K562 (cell line): ENCODE measurements around the gene PSMD9. TPM values are rescaled to one million over a fixed set of nuclear protein-coding genes. Genes with fewer than 3 reads are reported as not detected.
A peak's percentile ranks its signal among the peaks of the same experiment; 100 is the strongest.

Experiments
- ATF4 ChIP-seq: fragments of 450-650 bp; formaldehyde crosslinking; IDR thresholded peaks from 2 replicates; pipeline ENCODE4 v1.4.0; 2022; ENCODE audit warnings: mild to moderate bottlenecking, moderate library complexity
- BHLHE40 ChIP-seq: IDR thresholded peaks from 2 replicates; pipeline ENCODE4 v1.6.1; 2011; ENCODE audit warnings: low read length, improper control_type of control experiment
- COPS2 ChIP-seq: fragments of 450-650 bp; conservative IDR thresholded peaks from 2 replicates; pipeline ENCODE4 v1.6.1; 2016; ENCODE audit warnings: mild to moderate bottlenecking, moderate library complexity
- E2F4 ChIP-seq: sonication (generic); formaldehyde crosslinking; IDR thresholded peaks from 2 replicates; pipeline ENCODE4 v1.8.0; 2022; ENCODE audit warnings: mild to moderate bottlenecking, low read depth, missing genetic modification reagents
- HES1 ChIP-seq: fragments of 450-650 bp; IDR thresholded peaks from 2 replicates; pipeline ENCODE4 v1.6.1; 2016; ENCODE audit warnings: low read depth, mild to moderate bottlenecking, moderate library complexity
- MAFF ChIP-seq: IDR thresholded peaks from 2 replicates; pipeline ENCODE4 v1.6.1; 2012; ENCODE audit warnings: low read length, improper control_type of control experiment
- MITF ChIP-seq: IDR thresholded peaks from 2 replicates; pipeline ENCODE4 v1.6.1; 2014; ENCODE audit warnings: antibody characterized with exemption
- PTBP1 ChIP-seq: fragments of 200-400 bp; formaldehyde crosslinking; IDR thresholded peaks from 2 replicates; pipeline ENCODE4 v1.6.1; 2017; ENCODE audit warnings: low read depth, low read length
- RBM25 ChIP-seq: fragments of 200-400 bp; formaldehyde crosslinking; IDR thresholded peaks from 2 replicates; pipeline ENCODE4 v1.6.1; 2018; ENCODE audit warnings: low read length, low read depth, moderate library complexity; ENCODE audit not compliant: severe bottlenecking
- SIN3B ChIP-seq: fragments of 450-650 bp; IDR thresholded peaks from 2 replicates; pipeline ENCODE4 v1.6.1; 2017; ENCODE audit warnings: low read depth, mild to moderate bottlenecking, moderate library complexity
- SPI1 ChIP-seq: IDR thresholded peaks from 2 replicates; pipeline ENCODE4 v1.6.1; 2011; ENCODE audit warnings: low read depth, low read length, control low read depth, borderline replicate concordance
- ZNF280A ChIP-seq: fragments of 450-650 bp; IDR thresholded peaks from 2 replicates; pipeline ENCODE4 v1.6.1; 2018; ENCODE audit warnings: mild to moderate bottlenecking, low read depth; ENCODE audit not compliant: partially characterized antibody
- ZNF584 ChIP-seq: fragments of 200-800 bp; sonication (Bioruptor generic); IDR thresholded peaks from 2 replicates; pipeline ENCODE4 v1.6.1; 2016; ENCODE audit warnings: low read depth, mild to moderate bottlenecking, missing genetic modification characterization, missing compliant biosample characterization
- polyA plus RNA-seq, 8 experiments: library from polyadenylated mRNA; depleted of rRNA in 4 of 8; stranded (reverse) in 5 of 8; unstranded in 3 of 8; fragments of >200 nt; fragmentation: Nextera tagmentation in 2 of 8; fragmentation: Illumina TruSeq in 1 of 8; extraction: Ambion mirVana in 2 of 8; extraction: Trizol in 1 of 8; gene quantifications; 2 replicates each; pipeline versions ENCODE4 v1.2.1 to v1.2.3, GENCODE V29; 2011 to 2014; ENCODE audit warnings: inconsistent platforms in 1 of 8, missing spikeins in 1 of 8
- total RNA-seq, 7 experiments: library from RNA; depleted of rRNA in 6 of 7; stranded (reverse); fragments of >200 nt in 6 of 7; fragmentation: Illumina TruSeq in 2 of 7; extraction: Trizol in 2 of 7; gene quantifications; 2 replicates each; pipeline versions ENCODE4 v1.2.1 to v1.2.3, GENCODE V29; 2011 to 2021; ENCODE audit warnings: low replicate concordance in 1 of 7
- TF ChIP-seq, protein P1 (sequence below): fragments of 250-450 bp; sonication (Bioruptor Pico); IDR thresholded peaks from 2 replicates; pipeline ENCODE4 v1.9.0; 2021; ENCODE audit warnings: mild to moderate bottlenecking
- TF ChIP-seq, protein P2 (sequence below): fragments of 450-650 bp; IDR thresholded peaks from 2 replicates; pipeline ENCODE4 v1.6.1; 2016; ENCODE audit warnings: borderline replicate concordance
- TF ChIP-seq, protein P3 (sequence below): fragments of 450-650 bp; formaldehyde crosslinking; IDR thresholded peaks from 2 replicates; pipeline ENCODE4 v1.4.0; 2022; ENCODE audit warnings: missing genetic modification characterization
- TF ChIP-seq, protein P4 (sequence below): sonication (generic); formaldehyde crosslinking; IDR thresholded peaks from 2 replicates; pipeline ENCODE4 v1.9.0; 2022; ENCODE audit warnings: mild to moderate bottlenecking, missing genetic modification reagents

The PSMD9 gene
- total and polyA plus RNA-seq, 9 of the 15 experiments (the other 6 are each of a cell fraction or from before 2014, with no cell fraction given), result 12.2 to 143 (median 61.3) TPM

DNA sequence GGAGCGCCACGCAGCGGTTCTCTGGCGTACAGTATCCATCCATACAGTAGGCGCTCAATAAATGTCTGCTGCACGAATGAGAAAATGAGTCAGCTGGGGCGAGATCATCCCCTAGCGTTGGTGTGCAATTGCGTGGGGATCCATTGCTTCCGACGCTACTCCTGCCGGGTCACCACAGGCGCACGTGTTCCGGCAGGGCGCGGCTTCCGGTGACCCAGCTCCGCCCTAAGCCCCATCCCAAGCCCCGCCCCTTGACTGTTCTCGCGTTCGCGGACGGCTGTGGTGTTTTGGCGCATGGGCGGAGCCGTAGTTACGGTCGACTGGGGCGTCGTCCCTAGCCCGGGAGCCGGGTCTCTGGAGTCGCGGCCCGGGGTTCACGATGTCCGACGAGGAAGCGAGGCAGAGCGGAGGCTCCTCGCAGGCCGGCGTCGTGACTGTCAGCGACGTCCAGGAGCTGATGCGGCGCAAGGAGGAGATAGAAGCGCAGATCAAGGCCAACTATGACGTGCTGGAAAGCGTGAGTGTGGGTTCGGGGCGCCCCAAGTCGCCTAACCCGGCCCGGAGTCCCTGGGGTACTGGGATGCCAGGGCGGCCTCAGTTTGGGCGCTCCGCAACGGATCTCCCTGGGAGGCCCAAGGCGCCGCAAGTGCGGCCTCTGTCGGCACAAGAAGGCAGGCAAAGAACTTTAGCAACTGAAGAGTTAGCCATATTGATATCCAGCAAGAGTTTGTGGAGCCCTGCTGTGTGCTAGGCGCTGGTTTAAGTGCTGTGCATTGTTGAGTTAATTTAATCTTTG is at the start of gene PSMD9 (continued):
- TF ChIP-seq ZNF280A (no peak), ATF4 (peak; percentile 61; the same call in 1 of the 2 replicates), SPI1 (no peak), BHLHE40 (peak; percentile 99), ZNF584 (CRISPR knock-in tag) (peak; percentile 86), RBM25 (no peak), COPS2 (no peak), E2F4 (no peak), MITF (peak; percentile 76), PTBP1 (no peak), MAFF (0 out of 2 replicates have a peak, but pooled peaks have one; percentile 4), SIN3B (peak; percentile 66; the same call in 1 of the 2 replicates), HES1 (no peak)
- TF ChIP-seq, protein P1, sequence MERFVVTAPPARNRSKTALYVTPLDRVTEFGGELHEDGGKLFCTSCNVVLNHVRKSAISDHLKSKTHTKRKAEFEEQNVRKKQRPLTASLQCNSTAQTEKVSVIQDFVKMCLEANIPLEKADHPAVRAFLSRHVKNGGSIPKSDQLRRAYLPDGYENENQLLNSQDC, result no peak
- TF ChIP-seq, protein P2, sequence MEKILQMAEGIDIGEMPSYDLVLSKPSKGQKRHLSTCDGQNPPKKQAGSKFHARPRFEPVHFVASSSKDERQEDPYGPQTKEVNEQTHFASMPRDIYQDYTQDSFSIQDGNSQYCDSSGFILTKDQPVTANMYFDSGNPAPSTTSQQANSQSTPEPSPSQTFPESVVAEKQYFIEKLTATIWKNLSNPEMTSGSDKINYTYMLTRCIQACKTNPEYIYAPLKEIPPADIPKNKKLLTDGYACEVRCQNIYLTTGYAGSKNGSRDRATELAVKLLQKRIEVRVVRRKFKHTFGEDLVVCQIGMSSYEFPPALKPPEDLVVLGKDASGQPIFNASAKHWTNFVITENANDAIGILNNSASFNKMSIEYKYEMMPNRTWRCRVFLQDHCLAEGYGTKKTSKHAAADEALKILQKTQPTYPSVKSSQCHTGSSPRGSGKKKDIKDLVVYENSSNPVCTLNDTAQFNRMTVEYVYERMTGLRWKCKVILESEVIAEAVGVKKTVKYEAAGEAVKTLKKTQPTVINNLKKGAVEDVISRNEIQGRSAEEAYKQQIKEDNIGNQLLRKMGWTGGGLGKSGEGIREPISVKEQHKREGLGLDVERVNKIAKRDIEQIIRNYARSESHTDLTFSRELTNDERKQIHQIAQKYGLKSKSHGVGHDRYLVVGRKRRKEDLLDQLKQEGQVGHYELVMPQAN, result peak; percentile 83
- TF ChIP-seq, protein P3, sequence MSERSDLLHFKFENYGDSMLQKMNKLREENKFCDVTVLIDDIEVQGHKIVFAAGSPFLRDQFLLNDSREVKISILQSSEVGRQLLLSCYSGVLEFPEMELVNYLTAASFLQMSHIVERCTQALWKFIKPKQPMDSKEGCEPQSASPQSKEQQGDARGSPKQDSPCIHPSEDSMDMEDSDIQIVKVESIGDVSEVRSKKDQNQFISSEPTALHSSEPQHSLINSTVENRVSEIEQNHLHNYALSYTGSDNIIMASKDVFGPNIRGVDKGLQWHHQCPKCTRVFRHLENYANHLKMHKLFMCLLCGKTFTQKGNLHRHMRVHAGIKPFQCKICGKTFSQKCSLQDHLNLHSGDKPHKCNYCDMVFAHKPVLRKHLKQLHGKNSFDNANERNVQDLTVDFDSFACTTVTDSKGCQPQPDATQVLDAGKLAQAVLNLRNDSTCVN (CRISPR knock-in tag), result no peak
- TF ChIP-seq, protein P4, sequence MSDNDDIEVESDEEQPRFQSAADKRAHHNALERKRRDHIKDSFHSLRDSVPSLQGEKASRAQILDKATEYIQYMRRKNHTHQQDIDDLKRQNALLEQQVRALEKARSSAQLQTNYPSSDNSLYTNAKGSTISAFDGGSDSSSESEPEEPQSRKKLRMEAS (CRISPR knock-in tag), result peak; percentile 99
